Muscle of leg (tissue), 16 donors: Measurements from ENCODE around the gene OR7C2. TPM values are rescaled to one million over a fixed set of nuclear protein-coding genes. Genes with fewer than 3 reads are reported as not detected.
"Not testable (repeated sequence)": the region's sequence is repeated elsewhere in the genome, so short reads cannot be mapped to it uniquely, and the experiment has no call there.

Experiments used
- DNase-seq: peaks from one replicate; pipeline ENCODE4 v3.0.0; 2013
- H3K27ac ChIP-seq: one replicate; pipeline ENCODE4 v1.5.1; 2013; ENCODE audit warnings: mild to moderate bottlenecking, low read length, control low read depth
- H3K27me3 ChIP-seq: one replicate; pipeline ENCODE4 v1.6.1; 2013; ENCODE audit warnings: low read length; ENCODE audit not compliant: control insufficient read depth, insufficient read depth
- H3K36me3 ChIP-seq: one replicate; pipeline ENCODE4 v1.6.1; 2013; ENCODE audit warnings: low read length; ENCODE audit not compliant: control insufficient read depth, insufficient read depth
- H3K4me1 ChIP-seq: one replicate; pipeline ENCODE4 v1.6.1; 2013; ENCODE audit warnings: low read length; ENCODE audit not compliant: control insufficient read depth, insufficient read depth
- H3K4me3 ChIP-seq: one replicate; pipeline ENCODE4 v1.5.1; 2013; ENCODE audit warnings: low read length, control low read depth
- H3K9me3 ChIP-seq: replicated peaks from 2 replicates; pipeline ENCODE4 v1.6.1; 2013; ENCODE audit warnings: low read depth, low read length; ENCODE audit not compliant: control insufficient read depth
- WGBS: methylation state at CpG from one replicate; pipeline ENCODE4 v1.1.5; 2013; ENCODE audit warnings: missing lambda C conversion rate; ENCODE audit not compliant: insufficient coverage; 5-methylcytosine and 5-hydroxymethylcytosine counted together
- long read RNA-seq, 11 donors: transcript quantifications; one replicate each; lab custom pipeline, GENCODE V29; 2026
- polyA plus RNA-seq, 8 donors: library from polyadenylated mRNA; unstranded; fragments of 120-200 nt; gene quantifications; one replicate each; pipeline versions ENCODE4 v1.2.1 to v1.2.3, GENCODE V29; 2013; ENCODE audit warnings: inconsistent platforms in 1 of 8, low replicate concordance in 1 of 8; ENCODE audit not compliant: insufficient read length in 8 of 8, insufficient read depth in 1 of 8
- total RNA-seq: library from RNA; stranded (reverse); fragments of 120-200 nt; gene quantifications from one replicate; pipeline ENCODE4 v1.2.4, GENCODE V29; 2013

The OR7C2 gene
- total RNA-seq, result not detected
- polyA plus RNA-seq, result not detected
- long read RNA-seq, donor 1, result 0 reads
- long read RNA-seq, donor 2, result 0 reads
- long read RNA-seq, donor 3, result 0 reads
- long read RNA-seq, donor 4, result 0 reads
- long read RNA-seq, donor 5, result 0 reads
- long read RNA-seq, donor 6, result 0 reads
- long read RNA-seq, donor 7, result 0 reads
- long read RNA-seq, donor 8, result 0 reads
- long read RNA-seq, donor 9, result 0 reads
- long read RNA-seq, donor 10, result 0 reads
- long read RNA-seq, donor 11, result 0 reads

- no peaks in the 10 kb centered on the region for H3K27me3 ChIP-seq
- H3K9me3 ChIP-seq, result no peaks in the 10 kb centered on the region
- no peaks in the 10 kb centered on the region for H3K4me1 ChIP-seq
- H3K36me3 ChIP-seq, result no peaks in the 10 kb centered on the region
- no peak within 1 kb of the TSS for H3K4me3 ChIP-seq
- DNase-seq, result no peak
- H3K27ac ChIP-seq, result no peak within 1 kb of the TSS
- WGBS, result 66% methylated on average over 4 of the region's 6 CpGs
These were observed at the start of gene OR7C2 for GRCh38 chr19:14941189-14941588. Gene OR7C2, plus strand, starts transcription at chr19:14941489. Its CDS starts 0 bp downstream, at chr19:14941489.

GRCh38 chr19:14901675-14902260 is 39.5 kb upstream of the OR7C2 start:
- no CpG with 5 or more reads among the region's 2 CpGs for WGBS
- H3K36me3 ChIP-seq, result no peaks in the 10 kb centered on the region
- no peaks in the 10 kb centered on the region for H3K9me3 ChIP-seq
- no peak for DNase-seq
- H3K4me1 ChIP-seq, result no peaks in the 10 kb centered on the region
- no peak overlapping the region for H3K4me3 ChIP-seq
- no peak overlapping the region for H3K27ac ChIP-seq
- H3K27me3 ChIP-seq, result no peaks in the 10 kb centered on the region

GRCh38 chr19:14906711-14907110 is 34.6 kb upstream of the OR7C2 start:
- H3K27me3 ChIP-seq, result no peaks in the 10 kb centered on the region
- no peak for DNase-seq
- no peaks in the 10 kb centered on the region for H3K9me3 ChIP-seq
- WGBS, result 67% methylated on average over 1 of the region's 4 CpGs
- H3K36me3 ChIP-seq, result no peaks in the 10 kb centered on the region
- H3K4me3 ChIP-seq, result no peak overlapping the region
- no peaks in the 10 kb centered on the region for H3K4me1 ChIP-seq
- H3K27ac ChIP-seq, result no peak overlapping the region

- Histone ChIP-seq H3K27me3 (no peaks in the 10 kb centered on the region), H3K4me1 (no peaks in the 10 kb centered on the region), H3K36me3 (no peaks in the 10 kb centered on the region), H3K9me3 (no peaks in the 10 kb centered on the region), H3K4me3 (no peak overlapping the region), H3K27ac (no peak overlapping the region)
- 33% methylated on average over 1 of the region's 6 CpGs for whole genome bisulfite sequencing
- no peak for DNase-seq
These were observed 26.2 kb upstream of the OR7C2 start for GRCh38 chr19:14915116-14915515.

- no peaks in the 10 kb centered on the region for H3K9me3 ChIP-seq
- no peak overlapping the region for H3K4me3 ChIP-seq
- H3K4me1 ChIP-seq, result no peaks in the 10 kb centered on the region
- no peaks in the 10 kb centered on the region for H3K27me3 ChIP-seq
- DNase-seq, result peak; percentile 1
- no peak overlapping the region for H3K27ac ChIP-seq
- WGBS, result no CpG with 5 or more reads among the region's 5 CpGs
- H3K36me3 ChIP-seq, result no peaks in the 10 kb centered on the region
These were observed 24.4 kb upstream of the OR7C2 start for GRCh38 chr19:14916848-14917247.

- Histone ChIP-seq H3K4me1 (no peaks in the 10 kb centered on the region), H3K27ac (no peak overlapping the region), H3K9me3 (no peaks in the 10 kb centered on the region), H3K27me3 (no peaks in the 10 kb centered on the region), H3K4me3 (no peak overlapping the region), H3K36me3 (no peaks in the 10 kb centered on the region)
- no peak for DNase-seq
- no CpG with 5 or more reads among the region's 1 CpG for WGBS
These were observed 7.8 kb upstream of the OR7C2 start for GRCh38 chr19:14933506-14933905.

GRCh38 chr19:14940266-14940665 is 1.0 kb upstream of the OR7C2 start:
- Histone ChIP-seq H3K9me3 (no peaks in the 10 kb centered on the region), H3K27me3 (no peaks in the 10 kb centered on the region), H3K36me3 (no peaks in the 10 kb centered on the region), H3K4me1 (no peaks in the 10 kb centered on the region), H3K27ac (no peak overlapping the region), H3K4me3 (no peak overlapping the region)
- WGBS, result 70% methylated on average over 3 of the region's 6 CpGs
- DNase-seq, result no peak

GRCh38 chr19:14943601-14944000 is 2.3 kb downstream of the OR7C2 start:
- Histone ChIP-seq H3K9me3 (no peaks in the 10 kb centered on the region), H3K27ac (no peak overlapping the region), H3K4me3 (no peak overlapping the region), H3K36me3 (no peaks in the 10 kb centered on the region), H3K4me1 (no peaks in the 10 kb centered on the region), H3K27me3 (no peaks in the 10 kb centered on the region)
- WGBS, result no CpG with 5 or more reads among the region's 4 CpGs
- no peak for DNase-seq

GRCh38 chr19:14944456-14944855 is 3.2 kb downstream of the OR7C2 start:
- Histone ChIP-seq H3K36me3 (no peaks in the 10 kb centered on the region), H3K27ac (no peak overlapping the region), H3K9me3 (no peaks in the 10 kb centered on the region), H3K27me3 (no peaks in the 10 kb centered on the region), H3K4me1 (no peaks in the 10 kb centered on the region), H3K4me3 (no peak overlapping the region)
- WGBS, result 79% methylated on average over 1 of the region's 1 CpG
- no peak for DNase-seq

- H3K27ac ChIP-seq, H3K4me3 ChIP-seq, H3K4me1 ChIP-seq, H3K27me3 ChIP-seq, H3K9me3 ChIP-seq, DNase-seq, H3K36me3 ChIP-seq: not testable (repeated sequence)
- WGBS, result 100% methylated on average over 1 of the region's 10 CpGs
These were observed 8.1 kb downstream of the OR7C2 start for GRCh38 chr19:14949413-14949812.
